Glomerular visceral epithelial cell (primary cell): ENCODE results near the gene ITPR2.
A peak's percentile ranks its signal among the peaks of the same experiment; 100 is the strongest.

Experiments
- DNase-seq: peaks from one replicate; pipeline ENCODE4 v3.0.0-alpha.2; 2016; ENCODE audit errors: extremely low spot score

Gene ITPR2

GRCh38 chr12:26821212-26821701 lies 11.7 kb downstream of the ITPR2 start:
- peak; percentile 54 for DNase-seq

- no peak for DNase-seq
Measured at GRCh38 chr12:26818636-26819035, 14.4 kb downstream of the ITPR2 start.

- no peak for DNase-seq
Measured at GRCh38 chr12:26818201-26818600, 14.8 kb downstream of the ITPR2 start.

- DNase-seq = no peak
Measured at GRCh38 chr12:26817183-26817591, 15.8 kb downstream of the ITPR2 start.

GRCh38 chr12:26813812-26814211 lies 19.2 kb downstream of the ITPR2 start:
- no peak for DNase-seq

- peak; percentile 29 for DNase-seq
Measured at GRCh38 chr12:26810330-26810729, 22.7 kb downstream of the ITPR2 start.

GRCh38 chr12:26809611-26810285 lies 23.2 kb downstream of the ITPR2 start:
- no peak for DNase-seq

GRCh38 chr12:26808766-26809476 lies 24.1 kb downstream of the ITPR2 start:
- no peak for DNase-seq

- DNase-seq = no peak
Measured at GRCh38 chr12:26807292-26807691, 25.7 kb downstream of the ITPR2 start.

- no peak for DNase-seq
Measured at GRCh38 chr12:26806556-26806955, 26.4 kb downstream of the ITPR2 start.

- no peak for DNase-seq
Measured at GRCh38 chr12:26805401-26805971, 27.5 kb downstream of the ITPR2 start.

- DNase-seq = peak; percentile 49
Measured at GRCh38 chr12:26803552-26803951, 29.4 kb downstream of the ITPR2 start.

GRCh38 chr12:26801486-26801885 lies 31.5 kb downstream of the ITPR2 start:
- DNase-seq = no peak

GRCh38 chr12:26800858-26801257 lies 32.1 kb downstream of the ITPR2 start:
- no peak for DNase-seq

GRCh38 chr12:26800347-26800746 lies 32.6 kb downstream of the ITPR2 start:
- DNase-seq = no peak

GRCh38 chr12:26799741-26800140 lies 33.3 kb downstream of the ITPR2 start:
- DNase-seq = no peak

GRCh38 chr12:26798640-26799039 lies 34.4 kb downstream of the ITPR2 start:
- DNase-seq = no peak

GRCh38 chr12:26798023-26798422 lies 35.0 kb downstream of the ITPR2 start:
- no peak for DNase-seq

GRCh38 chr12:26795910-26796309 lies 37.1 kb downstream of the ITPR2 start:
- no peak for DNase-seq

GRCh38 chr12:26791301-26791791 lies 41.6 kb downstream of the ITPR2 start:
- DNase-seq = peak; percentile 15

- DNase-seq = no peak
Measured at GRCh38 chr12:26790645-26790994, 42.4 kb downstream of the ITPR2 start.

GRCh38 chr12:26789731-26790644 lies 43.0 kb downstream of the ITPR2 start:
- peak; percentile 41 for DNase-seq
